Activated T-cell treated with anti-CD3 and anti-CD28 coated beads, Interleukin-2, amount 50 U/mL, for 24 hours (primary cell): ENCODE data around the gene LDLRAD4.
"Not testable (repeated sequence)": the region's sequence is repeated elsewhere in the genome, so short reads cannot be mapped to it uniquely, and the experiment has no call there.

ENCODE experiments used
- DNase-seq: peaks from one replicate; pipeline ENCODE4 v3.0.0-alpha.2; 2020
- H3K27ac Mint-ChIP-seq: 2 replicates; pipeline ENCODE4 v1.8.0; 2020; ENCODE audit warnings: mild to moderate bottlenecking, mixed read lengths
- H3K27me3 Mint-ChIP-seq: 2 replicates; pipeline ENCODE4 v1.8.0; 2020; ENCODE audit warnings: mixed read lengths
- H3K36me3 Mint-ChIP-seq: 2 replicates; pipeline ENCODE4 v1.8.0; 2020; ENCODE audit warnings: low read depth, mixed read lengths
- H3K4me1 Mint-ChIP-seq: 2 replicates; pipeline ENCODE4 v1.8.0; 2020; ENCODE audit warnings: low read depth, mixed read lengths
- H3K4me3 Mint-ChIP-seq: 2 replicates; pipeline ENCODE4 v1.8.0; 2020; ENCODE audit warnings: mild to moderate bottlenecking, moderate library complexity, mixed read lengths
- H3K9me3 Mint-ChIP-seq: 2 replicates; pipeline ENCODE4 v1.8.0; 2020; ENCODE audit warnings: mixed read lengths

Gene LDLRAD4

DNA sequence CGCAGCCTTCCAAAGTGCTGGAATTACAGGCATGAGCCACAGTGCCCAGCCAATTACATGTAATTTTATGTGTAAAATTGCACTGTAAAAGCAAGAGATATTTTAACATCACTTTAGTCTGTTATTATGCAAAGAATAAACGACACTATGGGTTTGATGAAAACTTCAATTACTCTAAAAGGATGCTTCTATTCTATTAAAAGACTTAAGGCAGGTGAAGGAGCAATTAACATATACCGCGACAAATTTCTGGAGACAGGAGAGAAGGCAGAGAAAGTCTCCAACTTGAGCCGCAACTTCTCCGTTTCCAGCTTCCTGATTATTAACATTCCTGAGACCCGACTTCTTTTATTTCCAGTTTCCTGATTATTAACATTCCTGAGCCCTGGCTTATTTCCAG is 454.1 kb downstream of the LDLRAD4 start:
- Mint-ChIP-seq H3K4me3 (no peak overlapping the region), H3K4me1 (peaks cover 2% of the 10 kb centered on the region), H3K27me3 (no peaks in the 10 kb centered on the region), H3K27ac (no peak overlapping the region), H3K36me3 (peaks cover 38% of the 10 kb centered on the region), H3K9me3 (no peaks in the 10 kb centered on the region)
- no peak for DNase-seq

DNA sequence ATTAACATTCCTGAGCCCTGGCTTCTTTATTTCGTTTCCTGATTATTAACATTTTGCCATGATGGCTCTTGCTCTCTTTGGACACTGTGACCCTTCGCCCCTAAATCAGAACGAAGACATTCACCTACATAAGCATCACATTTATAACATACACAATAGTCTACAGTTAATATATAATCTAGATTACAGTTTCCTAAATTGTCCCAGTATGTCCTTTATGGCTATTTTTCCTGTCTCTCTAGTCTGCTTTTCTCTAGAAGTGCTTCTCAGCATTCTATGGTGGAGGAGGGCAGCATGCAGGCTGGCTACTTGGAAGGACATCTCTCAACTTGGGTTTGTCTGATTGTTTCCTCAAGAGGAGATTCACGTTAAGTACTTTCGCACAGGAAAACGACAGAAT is 457.9 kb downstream of the LDLRAD4 start:
- H3K36me3 Mint-ChIP-seq, result peaks cover 26% of the 10 kb centered on the region
- DNase-seq, result no peak
- no peaks in the 10 kb centered on the region for H3K9me3 Mint-ChIP-seq
- H3K4me1 Mint-ChIP-seq, result peaks cover 16% of the 10 kb centered on the region
- H3K4me3 Mint-ChIP-seq, result no peak overlapping the region
- H3K27ac Mint-ChIP-seq, result no peak overlapping the region
- no peaks in the 10 kb centered on the region for H3K27me3 Mint-ChIP-seq

DNA sequence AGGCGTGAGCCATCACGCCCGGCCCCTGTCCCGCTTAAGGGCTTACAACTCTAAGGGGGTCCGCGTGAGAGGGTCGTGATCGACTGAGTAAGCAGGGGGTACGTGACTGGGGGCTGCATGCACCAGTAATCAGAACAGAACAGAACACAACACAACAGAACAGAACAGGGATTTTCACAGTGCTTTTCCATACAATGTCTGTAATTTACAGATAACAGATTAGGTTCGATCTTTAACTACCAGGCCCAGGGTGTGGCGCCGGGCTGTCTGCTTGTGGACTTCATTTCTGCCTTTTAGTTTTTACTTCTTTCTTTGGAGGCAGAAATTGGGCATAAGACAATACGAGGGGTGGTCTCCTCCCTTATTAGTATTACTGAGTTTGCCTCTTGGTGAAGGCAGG is 458.8 kb downstream of the LDLRAD4 start:
- H3K9me3 Mint-ChIP-seq, H3K27me3 Mint-ChIP-seq, H3K4me3 Mint-ChIP-seq, DNase-seq, H3K27ac Mint-ChIP-seq: not testable (repeated sequence)
- Mint-ChIP-seq H3K36me3 (peaks cover 27% of the 10 kb centered on the region), H3K4me1 (peaks cover 16% of the 10 kb centered on the region)

DNA sequence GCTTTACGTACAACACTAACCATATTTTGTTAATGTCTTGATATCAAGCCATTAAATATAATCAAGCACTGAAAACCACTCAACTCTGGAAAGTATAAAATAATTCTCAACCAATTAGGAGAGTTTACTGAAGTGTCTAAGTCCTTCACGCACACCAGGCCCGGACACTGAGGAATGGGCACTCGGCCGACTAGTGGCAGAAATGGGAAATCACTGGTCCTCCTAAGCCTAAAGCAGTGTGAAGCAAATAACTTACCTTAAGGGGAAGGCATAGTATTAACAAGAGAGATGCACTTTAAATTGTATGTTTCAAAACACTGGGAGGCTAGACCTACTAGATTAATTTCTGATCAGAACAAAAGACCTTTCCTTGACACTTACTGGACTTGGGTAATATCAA is 462.1 kb downstream of the LDLRAD4 start:
- peaks cover 33% of the 10 kb centered on the region for H3K36me3 Mint-ChIP-seq
- no peak for DNase-seq
- H3K4me3 Mint-ChIP-seq, result no peak overlapping the region
- peaks cover 22% of the 10 kb centered on the region for H3K4me1 Mint-ChIP-seq
- H3K9me3 Mint-ChIP-seq, result no peaks in the 10 kb centered on the region
- no peaks in the 10 kb centered on the region for H3K27me3 Mint-ChIP-seq
- no peak overlapping the region for H3K27ac Mint-ChIP-seq

DNA sequence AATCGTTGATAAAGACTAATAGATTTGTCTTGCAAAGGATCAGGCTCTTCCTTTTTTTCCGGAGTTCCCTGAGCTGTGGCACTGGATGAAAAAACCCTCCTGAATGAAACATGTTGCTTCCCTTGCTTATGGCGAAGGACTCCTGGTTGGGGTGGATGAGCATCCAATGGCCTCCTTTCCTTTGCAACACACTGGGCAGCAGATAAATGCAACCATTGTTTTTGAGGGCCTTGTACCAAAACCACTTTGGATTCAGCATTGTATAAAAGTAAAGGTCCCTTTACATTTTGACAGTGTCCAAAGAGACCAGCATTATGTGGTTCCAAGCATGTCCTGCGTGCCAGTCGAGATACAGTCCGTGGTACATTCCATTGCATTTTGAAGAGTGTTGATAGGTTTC is 463.1 kb downstream of the LDLRAD4 start:
- Mint-ChIP-seq H3K4me1 (peaks cover 24% of the 10 kb centered on the region), H3K4me3 (no peak overlapping the region), H3K27ac (no peak overlapping the region), H3K9me3 (no peaks in the 10 kb centered on the region), H3K27me3 (no peaks in the 10 kb centered on the region), H3K36me3 (peaks cover 33% of the 10 kb centered on the region)
- no peak for DNase-seq

DNA sequence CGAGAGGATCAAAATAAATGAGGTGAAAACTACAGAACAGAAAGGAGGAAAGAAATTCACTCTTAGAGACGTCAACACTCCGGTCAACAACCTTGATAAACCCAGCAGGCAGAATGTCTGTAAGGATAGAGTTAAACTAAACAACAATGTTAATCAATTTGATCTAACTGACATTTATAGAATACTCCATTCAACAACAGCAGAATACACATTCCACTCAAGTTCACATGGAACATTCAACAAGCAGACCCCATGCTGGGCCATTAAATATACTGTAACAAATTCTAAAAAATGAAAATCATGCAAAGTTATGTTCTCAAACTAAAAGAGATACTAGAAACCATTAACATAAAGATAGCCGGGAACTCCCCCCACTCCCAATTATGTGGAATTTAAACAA is 466.0 kb downstream of the LDLRAD4 start:
- peaks cover 48% of the 10 kb centered on the region for H3K36me3 Mint-ChIP-seq
- no peak for DNase-seq
- H3K4me3 Mint-ChIP-seq, result no peak overlapping the region

DNA sequence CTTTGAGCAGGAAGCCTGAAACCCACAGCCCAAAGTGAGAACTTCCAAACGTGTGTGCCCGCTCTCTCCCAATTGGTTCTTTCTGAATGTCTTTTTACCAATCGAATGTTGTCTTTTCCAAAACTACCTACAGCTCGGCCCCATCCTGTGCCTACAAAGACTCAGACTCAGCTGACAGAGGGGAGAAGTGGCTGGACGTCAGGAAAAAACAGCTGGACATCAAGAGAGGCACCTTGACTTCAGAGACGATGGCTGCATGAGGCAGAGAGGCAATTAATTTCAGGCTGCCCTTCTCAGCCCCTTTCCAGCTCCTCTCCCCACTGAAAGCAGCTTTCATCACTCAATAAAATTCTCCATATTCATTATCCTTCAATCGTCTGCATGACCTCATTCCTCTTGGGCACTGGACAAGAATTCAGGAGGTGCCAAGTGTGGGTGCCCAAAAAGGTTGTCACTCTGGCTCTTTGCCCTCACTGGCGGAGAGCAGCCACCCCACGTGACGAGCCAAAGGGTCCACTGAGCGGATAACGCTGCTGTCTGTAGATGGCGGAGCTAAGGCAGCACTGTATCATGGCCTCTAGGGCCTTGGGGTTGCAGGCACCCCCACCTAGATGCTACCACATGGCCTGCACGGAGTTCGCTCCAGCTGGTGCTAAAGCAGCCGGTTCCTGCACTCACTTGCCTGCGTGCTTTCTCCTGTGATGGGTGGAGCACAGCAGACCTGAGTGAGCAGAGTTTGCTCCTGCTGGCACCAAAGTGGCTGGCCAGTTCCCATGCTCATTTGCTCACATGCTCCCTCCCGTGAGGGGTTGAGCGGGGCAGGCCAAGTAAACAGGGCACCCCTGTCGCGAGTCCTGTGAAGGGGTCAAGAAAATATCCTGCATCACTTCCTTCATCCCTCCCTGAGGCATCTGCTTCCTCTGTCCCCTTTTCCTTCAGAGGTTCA is 469.9 kb downstream of the LDLRAD4 start:
- peaks cover 5% of the 10 kb centered on the region for H3K9me3 Mint-ChIP-seq
- H3K4me1 Mint-ChIP-seq, result peaks cover 32% of the 10 kb centered on the region
- no peaks in the 10 kb centered on the region for H3K27me3 Mint-ChIP-seq
- H3K27ac Mint-ChIP-seq, result no peak overlapping the region
- DNase-seq, result no peak
- peaks cover 28% of the 10 kb centered on the region for H3K36me3 Mint-ChIP-seq
- no peak overlapping the region for H3K4me3 Mint-ChIP-seq

More for the DNA sequence above, 466.0 kb downstream of the LDLRAD4 start:
- Mint-ChIP-seq H3K27me3 (no peaks in the 10 kb centered on the region), H3K4me1 (peaks cover 27% of the 10 kb centered on the region), H3K9me3 (no peaks in the 10 kb centered on the region), H3K27ac (no peak overlapping the region)

DNA sequence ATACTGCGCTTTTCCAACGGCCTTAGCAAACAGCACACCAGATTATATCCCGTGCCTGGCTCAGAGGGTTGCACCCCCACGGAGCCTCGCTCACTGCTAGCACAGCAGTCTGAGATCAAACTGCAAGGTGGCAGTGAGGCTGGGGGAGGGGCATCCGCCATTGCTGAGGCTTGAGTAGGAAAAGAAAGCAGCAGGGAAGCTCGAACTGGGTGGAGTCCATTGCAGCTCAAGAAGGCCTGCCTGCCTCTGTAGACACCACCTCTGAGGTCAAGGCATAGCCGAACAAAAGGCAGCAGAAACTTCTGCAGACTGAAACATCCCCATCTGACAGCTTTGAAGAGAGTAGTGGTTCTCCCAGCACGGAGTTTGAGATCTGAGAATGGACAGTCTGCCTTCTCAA is 471.5 kb downstream of the LDLRAD4 start:
- H3K36me3 Mint-ChIP-seq, result peaks cover 34% of the 10 kb centered on the region
- peaks cover 29% of the 10 kb centered on the region for H3K4me1 Mint-ChIP-seq
- not testable (repeated sequence) for H3K9me3 Mint-ChIP-seq, DNase-seq, H3K4me3 Mint-ChIP-seq, H3K27me3 Mint-ChIP-seq, H3K27ac Mint-ChIP-seq

DNA sequence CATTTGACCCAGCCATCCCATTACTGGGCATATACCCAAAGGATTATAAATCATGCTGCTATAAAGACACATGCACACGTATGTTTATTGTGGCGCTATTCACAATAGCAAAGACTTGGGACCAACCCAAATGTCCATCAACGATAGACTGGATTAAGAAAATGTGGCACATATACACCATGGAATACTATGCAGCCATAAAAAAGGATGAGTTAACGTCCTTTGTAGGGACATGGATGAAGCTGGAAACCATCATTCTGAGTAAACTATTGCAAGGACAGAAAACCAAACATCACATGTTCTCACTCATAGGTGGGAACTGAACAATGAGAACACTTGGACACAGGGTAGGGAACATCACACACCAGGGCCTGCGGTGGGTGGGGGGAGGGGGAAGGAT is 476.8 kb downstream of the LDLRAD4 start:
- not testable (repeated sequence) for H3K4me3 Mint-ChIP-seq, H3K27me3 Mint-ChIP-seq, DNase-seq, H3K27ac Mint-ChIP-seq
- H3K4me1 Mint-ChIP-seq, result peaks cover 20% of the 10 kb centered on the region
- peaks cover 44% of the 10 kb centered on the region for H3K36me3 Mint-ChIP-seq
- H3K9me3 Mint-ChIP-seq, result peaks cover 14% of the 10 kb centered on the region

DNA sequence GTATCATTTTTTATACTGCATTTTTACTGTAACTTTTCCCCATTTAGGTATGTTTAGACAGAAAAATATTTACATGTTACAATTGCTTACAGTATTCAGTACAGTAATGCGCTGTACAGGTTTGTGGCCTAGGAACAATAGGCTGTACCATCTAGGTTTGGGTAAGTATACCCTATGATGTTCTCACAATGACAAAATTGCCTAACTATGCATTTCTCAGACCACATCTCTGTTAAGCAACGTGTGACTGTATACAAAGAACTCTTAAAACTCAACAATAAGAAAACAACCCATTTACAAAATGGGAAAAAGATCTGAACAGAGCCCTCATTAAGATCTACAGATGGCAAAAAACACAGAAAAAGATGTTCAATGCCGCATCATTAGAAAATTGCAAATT is 478.4 kb downstream of the LDLRAD4 start:
- Mint-ChIP-seq H3K27ac (no peak overlapping the region), H3K36me3 (peaks cover 58% of the 10 kb centered on the region), H3K27me3 (no peaks in the 10 kb centered on the region), H3K4me1 (peaks cover 16% of the 10 kb centered on the region), H3K9me3 (peaks cover 21% of the 10 kb centered on the region), H3K4me3 (no peak overlapping the region)
- DNase-seq, result no peak

DNA sequence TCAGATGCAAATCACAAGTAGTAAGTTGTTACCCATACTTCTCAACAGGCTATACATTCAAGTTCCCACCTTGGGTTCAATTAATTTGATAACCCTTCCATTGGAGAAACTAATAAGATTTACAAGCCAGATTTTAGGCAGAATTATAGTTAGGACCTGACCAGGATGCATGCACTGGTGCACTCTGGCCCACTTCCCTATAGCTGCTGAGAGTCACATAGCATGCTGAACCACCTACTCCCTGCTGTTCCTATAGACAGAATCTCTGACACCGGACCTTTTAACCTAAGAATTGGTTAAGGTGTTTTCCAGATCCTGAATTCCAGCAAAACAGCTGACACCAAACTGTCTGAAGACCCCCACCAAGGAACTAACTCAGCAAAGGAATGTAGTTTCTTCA is 481.6 kb downstream of the LDLRAD4 start:
- no peak for DNase-seq
- Mint-ChIP-seq H3K9me3 (peaks cover 37% of the 10 kb centered on the region), H3K27me3 (no peaks in the 10 kb centered on the region), H3K27ac (no peak overlapping the region), H3K4me1 (peaks cover 10% of the 10 kb centered on the region), H3K36me3 (peaks cover 70% of the 10 kb centered on the region), H3K4me3 (no peak overlapping the region)
